Activated CD8-positive, alpha-beta T cell treated with anti-CD3 and anti-CD28 coated beads for 36 hours (primary cell): Measurements from ENCODE around the gene IQGAP1. TPM values are rescaled to one million over a fixed set of nuclear protein-coding genes. Genes with fewer than 3 reads are reported as not detected.

ENCODE experiments used
- ATAC-seq: fragments of 200-7000 bp; cut with Tn5 transposase; one replicate; pipeline ENCODE4 v1.10.0; 2021; ENCODE audit warnings: mild to moderate bottlenecking, moderate library complexity
- CTCF ChIA-PET: fragments of 350-600 bp; sonication (Branson Sonifier 250); formaldehyde crosslinking; loops from one replicate; lab custom pipeline; 2021; ENCODE audit warnings: antibody characterized with exemption; lab: Charles Lee
- POLR2A ChIA-PET: fragments of 350-600 bp; sonication (Branson Sonifier 250); formaldehyde crosslinking; loops from one replicate; lab custom pipeline; 2021; ENCODE audit warnings: antibody characterized with exemption; lab: Charles Lee
- DNase-seq: peaks from one replicate; pipeline ENCODE4 v3.0.0-alpha.2; 2020
- H3K27ac Mint-ChIP-seq: one replicate; pipeline ENCODE4 v1.8.0; 2021; ENCODE audit warnings: mild to moderate bottlenecking, mixed read lengths
- H3K27me3 Mint-ChIP-seq: one replicate; pipeline ENCODE4 v1.8.0; 2021; ENCODE audit warnings: mixed read lengths
- H3K36me3 Mint-ChIP-seq: one replicate; pipeline ENCODE4 v1.8.0; 2021; ENCODE audit warnings: low read depth, mixed read lengths
- H3K4me1 Mint-ChIP-seq: one replicate; pipeline ENCODE4 v1.8.0; 2021; ENCODE audit warnings: low read depth, mixed read lengths
- H3K4me3 Mint-ChIP-seq: one replicate; pipeline ENCODE4 v1.8.0; 2021; ENCODE audit warnings: mild to moderate bottlenecking, moderate library complexity, mixed read lengths
- H3K9me3 Mint-ChIP-seq: one replicate; pipeline ENCODE4 v1.8.0; 2021; ENCODE audit warnings: mixed read lengths
- CTCF ChIP-seq: fragments of 200-600 bp; IDR thresholded peaks from one replicate; pipeline ENCODE4 v1.8.0; 2022; ENCODE audit warnings: antibody characterized with exemption, mild to moderate bottlenecking
- intact Hi-C: fragments of 100-400 bp; cut with micrococcal nuclease; formaldehyde crosslinking; loops from one replicate; pipeline ENCODE4 v1.10.0; 2022
- total RNA-seq, 2 experiments: library from RNA; stranded (reverse); gene quantifications; one replicate each; pipeline ENCODE4 v1.2.3, GENCODE V29; 2021

IQGAP1 gene
- total RNA-seq, 2 experiments from 2014 or later, result 148 to 155 TPM

- Mint-ChIP-seq H3K4me1 (peaks cover 13% of the 10 kb centered on the region), H3K36me3 (peaks cover 46% of the 10 kb centered on the region), H3K27ac (no peak overlapping the region), H3K27me3 (no peaks in the 10 kb centered on the region), H3K9me3 (no peaks in the 10 kb centered on the region), H3K4me3 (no peak overlapping the region)
- DNase-seq (no peak), ATAC-seq (no peak)
- intact Hi-C loops, result no loop called here
- no peak for TF ChIP-seq CTCF
- POLR2A ChIA-PET, result no interaction called here
- CTCF ChIA-PET, result interaction anchor here (0.7 to 1.8 kb wide), 6 partner anchors 32 to 117 kb away, joined by 3 to 4 read pairs (median 3); no protein-coding TSS in a partner anchor
Measured at GRCh38 chr15:90436952-90437351, 48.9 kb downstream of the IQGAP1 start.

- Mint-ChIP-seq H3K27me3 (no peaks in the 10 kb centered on the region), H3K27ac (no peak overlapping the region), H3K4me3 (no peak overlapping the region), H3K4me1 (peaks cover 13% of the 10 kb centered on the region), H3K9me3 (no peaks in the 10 kb centered on the region), H3K36me3 (peaks cover 47% of the 10 kb centered on the region)
- ChIA-PET CTCF (interaction anchor here (0.7 to 1.8 kb wide), 3 partner anchors 44 to 137 kb away, joined by 3 to 4 read pairs (median 4); no protein-coding TSS in a partner anchor), POLR2A (no interaction called here)
- DNase-seq (no peak), ATAC-seq (no peak)
- intact Hi-C loops, result no loop called here
- no peak for TF ChIP-seq CTCF
Measured at GRCh38 chr15:90437516-90437915, 49.5 kb downstream of the IQGAP1 start.

GRCh38 chr15:90439946-90440345, 51.9 kb downstream of the IQGAP1 start:
- Mint-ChIP-seq H3K4me1 (peaks cover 9% of the 10 kb centered on the region), H3K36me3 (peaks cover 38% of the 10 kb centered on the region), H3K27ac (no peak overlapping the region), H3K9me3 (no peaks in the 10 kb centered on the region), H3K4me3 (no peak overlapping the region), H3K27me3 (no peaks in the 10 kb centered on the region)
- ChIA-PET CTCF (interaction anchor here (1.7 kb wide), 3 partner anchors 42 to 120 kb away, joined by 4 to 7 read pairs (median 5); no protein-coding TSS in a partner anchor), POLR2A (no interaction called here)
- no peak for ATAC-seq
- intact Hi-C loops, result no loop called here
- TF ChIP-seq CTCF, result no peak
- no peak for DNase-seq

- ChIA-PET POLR2A (no interaction called here), CTCF (interaction anchor here (1.1 kb wide), 1 partner anchor 18 kb away, joined by 3 read pairs; no protein-coding TSS in a partner anchor)
- no peak for TF ChIP-seq CTCF
- Mint-ChIP-seq H3K36me3 (peaks cover 34% of the 10 kb centered on the region), H3K27ac (no peak overlapping the region), H3K4me1 (peaks cover 3% of the 10 kb centered on the region), H3K9me3 (no peaks in the 10 kb centered on the region), H3K4me3 (no peak overlapping the region), H3K27me3 (no peaks in the 10 kb centered on the region)
- intact Hi-C loops, result no loop called here
- DNase-seq (no peak), ATAC-seq (no peak)
Measured at GRCh38 chr15:90441027-90441426, 53.0 kb downstream of the IQGAP1 start.

- no peak for ATAC-seq
- H3K27ac Mint-ChIP-seq, result no peak overlapping the region
- intact Hi-C loops, result no loop called here
- H3K4me1 Mint-ChIP-seq, result no peaks in the 10 kb centered on the region
- no peaks in the 10 kb centered on the region for H3K27me3 Mint-ChIP-seq
- TF ChIP-seq CTCF, result no peak
- POLR2A ChIA-PET, result interaction anchor here (0.9 kb wide), 1 partner anchor 55 kb away, joined by 3 read pairs; no protein-coding TSS in a partner anchor
- H3K4me3 Mint-ChIP-seq, result no peak overlapping the region
- H3K36me3 Mint-ChIP-seq, result peaks cover 31% of the 10 kb centered on the region
- H3K9me3 Mint-ChIP-seq, result no peaks in the 10 kb centered on the region
- DNase-seq, result no peak
- CTCF ChIA-PET, result no interaction called here
Measured at GRCh38 chr15:90442423-90442822, 54.4 kb downstream of the IQGAP1 start.
